ENCODE results near the gene DYRK1A. TPM values are rescaled to one million over a fixed set of nuclear protein-coding genes. Genes with fewer than 3 reads are reported as not detected.

Gene DYRK1A
- total and polyA plus RNA-seq, 10 of the 15 experiments (the other 5 are each of a cell fraction or from before 2014, with no cell fraction given) = 2.4 to 68.6 (median 30.7) TPM

- TF ChIP-seq, protein P1, sequence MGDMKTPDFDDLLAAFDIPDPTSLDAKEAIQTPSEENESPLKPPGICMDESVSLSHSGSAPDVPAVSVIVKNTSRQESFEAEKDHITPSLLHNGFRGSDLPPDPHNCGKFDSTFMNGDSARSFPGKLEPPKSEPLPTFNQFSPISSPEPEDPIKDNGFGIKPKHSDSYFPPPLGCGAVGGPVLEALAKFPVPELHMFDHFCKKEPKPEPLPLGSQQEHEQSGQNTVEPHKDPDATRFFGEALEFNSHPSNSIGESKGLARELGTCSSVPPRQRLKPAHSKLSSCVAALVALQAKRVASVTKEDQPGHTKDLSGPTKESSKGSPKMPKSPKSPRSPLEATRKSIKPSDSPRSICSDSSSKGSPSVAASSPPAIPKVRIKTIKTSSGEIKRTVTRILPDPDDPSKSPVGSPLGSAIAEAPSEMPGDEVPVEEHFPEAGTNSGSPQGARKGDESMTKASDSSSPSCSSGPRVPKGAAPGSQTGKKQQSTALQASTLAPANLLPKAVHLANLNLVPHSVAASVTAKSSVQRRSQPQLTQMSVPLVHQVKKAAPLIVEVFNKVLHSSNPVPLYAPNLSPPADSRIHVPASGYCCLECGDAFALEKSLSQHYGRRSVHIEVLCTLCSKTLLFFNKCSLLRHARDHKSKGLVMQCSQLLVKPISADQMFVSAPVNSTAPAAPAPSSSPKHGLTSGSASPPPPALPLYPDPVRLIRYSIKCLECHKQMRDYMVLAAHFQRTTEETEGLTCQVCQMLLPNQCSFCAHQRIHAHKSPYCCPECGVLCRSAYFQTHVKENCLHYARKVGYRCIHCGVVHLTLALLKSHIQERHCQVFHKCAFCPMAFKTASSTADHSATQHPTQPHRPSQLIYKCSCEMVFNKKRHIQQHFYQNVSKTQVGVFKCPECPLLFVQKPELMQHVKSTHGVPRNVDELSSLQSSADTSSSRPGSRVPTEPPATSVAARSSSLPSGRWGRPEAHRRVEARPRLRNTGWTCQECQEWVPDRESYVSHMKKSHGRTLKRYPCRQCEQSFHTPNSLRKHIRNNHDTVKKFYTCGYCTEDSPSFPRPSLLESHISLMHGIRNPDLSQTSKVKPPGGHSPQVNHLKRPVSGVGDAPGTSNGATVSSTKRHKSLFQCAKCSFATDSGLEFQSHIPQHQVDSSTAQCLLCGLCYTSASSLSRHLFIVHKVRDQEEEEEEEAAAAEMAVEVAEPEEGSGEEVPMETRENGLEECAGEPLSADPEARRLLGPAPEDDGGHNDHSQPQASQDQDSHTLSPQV (IDR thresholded peaks at IDR 0.05) = no peak
- no peak for TF ChIP-seq ETV6 (conservative IDR thresholded peaks at IDR 0.05 in 1 of 2, IDR thresholded peaks at IDR 0.05 in 1 of 2; ENCODE audit: borderline replicate concordance in 1 of 2, low read depth in 1 of 2)
- no peak for TF ChIP-seq NR2F1 (conservative IDR thresholded peaks at IDR 0.05)
- no peak for TF ChIP-seq ASH2L (IDR thresholded peaks at IDR 0.05; ENCODE audit: borderline replicate concordance, low read depth)
- TF ChIP-seq, protein P2, sequence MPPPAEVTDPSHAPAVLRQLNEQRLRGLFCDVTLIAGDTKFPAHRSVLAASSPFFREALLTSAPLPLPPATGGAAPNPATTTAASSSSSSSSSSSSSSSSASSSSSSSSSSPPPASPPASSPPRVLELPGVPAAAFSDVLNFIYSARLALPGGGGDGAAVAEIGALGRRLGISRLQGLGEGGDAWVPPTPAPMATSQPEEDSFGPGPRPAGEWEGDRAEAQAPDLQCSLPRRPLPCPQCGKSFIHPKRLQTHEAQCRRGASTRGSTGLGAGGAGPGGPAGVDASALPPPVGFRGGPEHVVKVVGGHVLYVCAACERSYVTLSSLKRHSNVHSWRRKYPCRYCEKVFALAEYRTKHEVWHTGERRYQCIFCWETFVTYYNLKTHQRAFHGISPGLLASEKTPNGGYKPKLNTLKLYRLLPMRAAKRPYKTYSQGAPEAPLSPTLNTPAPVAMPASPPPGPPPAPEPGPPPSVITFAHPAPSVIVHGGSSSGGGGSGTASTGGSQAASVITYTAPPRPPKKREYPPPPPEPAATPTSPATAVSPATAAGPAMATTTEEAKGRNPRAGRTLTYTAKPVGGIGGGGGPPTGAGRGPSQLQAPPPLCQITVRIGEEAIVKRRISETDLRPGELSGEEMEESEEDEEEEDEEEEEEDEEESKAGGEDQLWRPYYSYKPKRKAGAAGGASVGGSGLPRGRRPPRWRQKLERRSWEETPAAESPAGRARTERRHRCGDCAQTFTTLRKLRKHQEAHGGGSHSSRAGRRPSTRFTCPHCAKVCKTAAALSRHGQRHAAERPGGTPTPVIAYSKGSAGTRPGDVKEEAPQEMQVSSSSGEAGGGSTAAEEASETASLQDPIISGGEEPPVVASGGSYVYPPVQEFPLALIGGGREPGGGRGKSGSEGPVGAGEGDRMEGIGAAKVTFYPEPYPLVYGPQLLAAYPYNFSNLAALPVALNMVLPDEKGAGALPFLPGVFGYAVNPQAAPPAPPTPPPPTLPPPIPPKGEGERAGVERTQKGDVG (CRISPR knock-in tag; IDR thresholded peaks at IDR 0.05) = no peak
- TF ChIP-seq LARP7 (IDR thresholded peaks at IDR 0.05) = no peak
Observed at GRCh38 chr21:37558676-37559211, 192.2 kb downstream of the DYRK1A start (continued).

Measured in GM12878 (cell line).